ENCODE results near the gene GRM4.
"Not testable (repeated sequence)": the region's sequence is repeated elsewhere in the genome, so short reads cannot be mapped to it uniquely, and the experiment has no call there.

GRM4 gene

GRCh38 chr6:34044945-34045595 is 100.8 kb downstream of the GRM4 start:
- no peak for TF ChIP-seq GATA1 (IDR thresholded peaks at IDR 0.05; ENCODE audit: low read depth, low read length)
- TF ChIP-seq POLR2A (IDR thresholded peaks at IDR 0.05; ENCODE audit: low read length) = no peak
- DNase-seq = no peak

DNA sequence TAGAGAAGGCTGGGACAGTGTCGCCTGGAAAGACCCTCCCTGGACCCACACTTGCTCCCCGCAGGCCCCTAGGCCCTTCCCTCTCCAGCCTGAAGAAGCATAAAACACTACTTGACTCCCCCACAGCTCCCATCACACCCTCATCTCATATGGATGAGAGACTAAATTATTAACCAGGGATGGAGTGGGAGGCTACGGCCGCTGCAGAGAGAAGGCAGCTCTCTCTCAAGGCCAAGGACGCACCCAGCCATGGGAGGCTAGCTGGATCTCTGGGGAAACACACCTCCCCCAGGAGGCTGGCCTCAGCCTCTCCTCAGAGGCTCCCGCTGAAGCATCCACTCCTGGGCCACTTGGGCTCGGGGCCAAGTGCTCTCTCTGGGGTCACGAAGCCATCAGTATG is 102.5 kb downstream of the GRM4 start:
- DNase-seq = no peak
- TF ChIP-seq POLR2A (IDR thresholded peaks at IDR 0.05; ENCODE audit: low read length) (no peak), GATA1 (IDR thresholded peaks at IDR 0.05; ENCODE audit: low read depth, low read length) (no peak)

- DNase-seq = not testable (repeated sequence)
These were observed 103.9 kb downstream of the GRM4 start for GRCh38 chr6:34041998-34042397.

GRCh38 chr6:34041385-34041784 is 104.5 kb downstream of the GRM4 start:
- no peak for DNase-seq
- TF ChIP-seq POLR2A (IDR thresholded peaks at IDR 0.05; ENCODE audit: low read length) (no peak), GATA1 (IDR thresholded peaks at IDR 0.05; ENCODE audit: low read depth, low read length) (no peak)

- no peak for DNase-seq
- TF ChIP-seq POLR2A (IDR thresholded peaks at IDR 0.05; ENCODE audit: low read length) (no peak), GATA1 (IDR thresholded peaks at IDR 0.05; ENCODE audit: low read depth, low read length) (no peak)
These were observed 105.9 kb downstream of the GRM4 start for GRCh38 chr6:34039943-34040342.

- no peak for TF ChIP-seq POLR2A (IDR thresholded peaks at IDR 0.05; ENCODE audit: low read length)
- TF ChIP-seq GATA1 (IDR thresholded peaks at IDR 0.05; ENCODE audit: low read depth, low read length) = no peak
These were observed 108.7 kb downstream of the GRM4 start for GRCh38 chr6:34037151-34037550.

DNA sequence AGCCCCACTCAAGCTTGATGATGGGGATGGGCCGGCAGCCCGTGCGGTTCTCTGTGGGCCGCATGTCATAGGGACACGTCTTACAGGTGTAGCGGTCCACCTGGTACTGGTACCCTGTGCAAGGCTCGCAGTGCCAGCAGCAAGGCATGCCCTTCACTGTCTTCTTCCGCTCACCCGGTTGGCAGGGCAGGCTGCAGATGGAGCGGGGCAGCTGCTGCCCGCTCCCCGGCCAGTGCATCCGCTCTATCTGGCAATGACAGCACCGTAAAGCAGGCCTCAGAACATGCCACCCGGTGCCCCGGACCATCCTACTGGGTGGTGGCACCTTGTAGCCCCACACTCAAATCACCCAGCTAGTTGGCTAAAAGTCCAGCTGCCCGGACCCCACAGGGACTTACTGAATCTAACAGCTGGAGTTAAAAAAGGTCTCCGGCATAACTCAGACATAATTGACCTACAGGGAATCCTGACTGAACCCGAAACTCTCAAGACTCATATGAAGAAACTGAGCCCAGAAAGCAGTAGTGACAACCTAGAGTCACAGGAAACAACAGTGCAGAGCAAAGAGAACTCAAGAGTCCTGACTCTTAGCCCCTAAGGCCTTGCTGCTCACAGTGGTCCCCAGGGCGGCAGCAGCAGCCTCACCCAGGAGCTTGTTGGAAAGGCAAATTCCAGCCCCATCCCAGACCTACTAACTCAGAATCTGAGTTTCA is 109.4 kb downstream of the GRM4 start:
- TF ChIP-seq POLR2A (IDR thresholded peaks at IDR 0.05; ENCODE audit: low read length) (no peak), GATA1 (IDR thresholded peaks at IDR 0.05; ENCODE audit: low read depth, low read length) (no peak)
- no peak for DNase-seq

More at GRCh38 chr6:34037151-34037550, 108.7 kb downstream of the GRM4 start:
- DNase-seq = no peak

DNA sequence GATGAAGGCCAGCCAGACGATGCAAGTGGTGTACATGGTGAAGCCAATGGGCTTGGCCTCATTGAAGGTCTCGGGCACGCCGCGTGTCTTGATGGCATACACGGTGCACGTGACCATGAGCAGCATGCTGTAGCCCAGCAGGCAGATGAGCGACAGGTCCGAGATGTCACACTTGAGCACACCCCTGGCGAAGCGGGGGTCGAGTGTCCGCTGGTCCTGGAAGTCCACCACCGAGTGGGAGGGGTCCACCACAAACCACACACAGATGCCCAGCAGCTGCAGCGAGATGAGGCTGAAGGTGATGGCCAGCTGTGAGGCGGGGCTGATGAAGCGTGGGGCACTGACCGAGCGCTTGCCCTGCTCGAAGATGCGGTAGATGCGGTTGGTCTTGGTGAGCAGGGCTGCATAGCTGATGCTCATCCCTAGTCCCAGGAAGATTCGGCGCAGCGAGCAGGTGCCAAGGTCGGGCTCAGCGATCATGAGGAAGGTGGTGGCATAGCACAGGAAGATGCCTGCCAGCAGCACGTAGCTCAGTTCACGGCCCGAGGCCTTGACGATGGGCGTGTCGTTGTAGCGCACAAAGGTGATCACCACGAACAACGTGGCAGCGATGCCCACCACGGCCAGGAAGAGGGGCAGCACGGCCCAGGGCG is 110.1 kb downstream of the GRM4 start:
- TF ChIP-seq GATA1 (IDR thresholded peaks at IDR 0.05; ENCODE audit: low read depth, low read length) (no peak), POLR2A (IDR thresholded peaks at IDR 0.05; ENCODE audit: low read length) (no peak)
- no peak for DNase-seq

DNA sequence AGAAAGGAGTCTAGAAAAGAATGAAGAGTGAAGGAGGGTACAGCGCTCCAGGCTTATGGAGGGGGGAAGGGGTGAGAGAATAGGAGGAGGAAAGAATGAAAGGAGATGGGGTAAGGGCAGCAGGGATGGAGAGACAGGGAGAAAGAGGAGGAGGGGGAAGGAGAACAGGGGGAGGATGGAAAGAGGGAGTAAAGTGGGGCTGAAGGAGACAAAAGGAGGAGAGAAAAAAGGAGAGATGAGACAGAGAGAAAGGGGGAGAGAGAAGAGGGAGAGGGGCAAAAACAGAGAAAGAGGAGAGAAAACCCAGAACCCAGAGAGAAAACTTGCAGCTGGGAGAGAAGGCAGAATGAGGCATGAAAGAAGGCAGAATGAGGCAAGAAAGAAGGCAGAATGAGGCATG is 110.7 kb downstream of the GRM4 start:
- DNase-seq = no peak
- TF ChIP-seq POLR2A (IDR thresholded peaks at IDR 0.05; ENCODE audit: low read length) = no peak
- no peak for TF ChIP-seq GATA1 (IDR thresholded peaks at IDR 0.05; ENCODE audit: low read depth, low read length)

DNA sequence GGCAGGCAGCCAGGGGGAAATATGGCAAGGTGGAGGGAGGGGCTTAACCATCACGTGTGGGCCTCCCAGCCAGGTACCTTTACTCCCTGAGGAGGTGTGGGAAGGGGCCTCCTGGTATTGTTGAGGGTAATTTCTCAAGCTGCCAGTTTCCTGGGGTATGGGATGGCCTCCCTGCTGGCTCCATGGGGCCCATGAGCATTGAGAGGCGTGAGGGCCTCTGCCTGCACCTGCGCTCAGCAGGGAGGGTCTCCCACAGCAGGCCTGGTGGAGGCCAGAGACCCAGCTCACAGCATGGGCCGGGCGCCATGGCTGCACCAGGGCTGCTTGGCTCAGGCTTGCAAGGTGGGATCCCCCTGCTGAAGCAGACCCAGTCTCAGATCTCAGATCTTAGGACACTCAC is 113.0 kb downstream of the GRM4 start:
- no peak for TF ChIP-seq GATA1 (IDR thresholded peaks at IDR 0.05; ENCODE audit: low read depth, low read length)
- TF ChIP-seq POLR2A (IDR thresholded peaks at IDR 0.05; ENCODE audit: low read length) = no peak
- no peak for DNase-seq

DNA sequence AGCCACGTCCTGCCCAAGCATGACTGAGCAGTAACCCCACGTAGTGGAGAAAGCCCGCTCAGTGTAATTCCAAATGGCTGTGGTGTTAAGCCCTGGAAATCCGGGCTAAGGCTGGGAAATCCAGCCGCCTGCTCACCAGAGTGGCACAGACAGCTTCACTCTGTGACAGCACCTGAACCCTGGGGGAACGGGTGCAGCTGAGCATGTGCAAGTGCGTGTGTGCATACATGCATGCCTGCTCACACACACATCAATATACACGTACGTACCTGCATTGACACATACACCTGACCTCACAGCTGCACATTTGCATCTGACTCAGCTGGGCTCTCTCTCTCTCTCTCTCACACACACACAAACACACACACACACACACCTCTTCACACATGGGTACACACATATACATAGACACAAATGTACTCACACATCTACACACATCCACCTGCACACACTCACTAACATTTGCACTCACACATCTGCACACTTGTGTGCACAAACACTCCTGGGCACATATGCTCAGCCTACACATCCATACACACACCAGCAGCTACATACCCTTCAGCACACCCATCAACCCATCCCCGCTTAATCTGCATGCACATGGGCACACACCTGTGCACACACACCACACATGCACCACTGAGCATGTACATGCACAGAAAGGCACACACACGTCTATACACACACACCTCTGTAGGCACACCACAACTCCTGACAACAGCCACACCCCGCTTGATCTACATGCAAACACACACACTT is 114.1 kb downstream of the GRM4 start:
- DNase-seq = no peak
- TF ChIP-seq POLR2A (IDR thresholded peaks at IDR 0.05; ENCODE audit: low read length) (no peak), GATA1 (IDR thresholded peaks at IDR 0.05; ENCODE audit: low read depth, low read length) (no peak)

- DNase-seq = no peak
- TF ChIP-seq POLR2A (IDR thresholded peaks at IDR 0.05; ENCODE audit: low read length) = no peak
These were observed 114.9 kb downstream of the GRM4 start for GRCh38 chr6:34030831-34031624.

- TF ChIP-seq POLR2A (IDR thresholded peaks at IDR 0.05; ENCODE audit: low read length) (no peak), GATA1 (IDR thresholded peaks at IDR 0.05; ENCODE audit: low read depth, low read length) (no peak)
- no peak for DNase-seq
These were observed 116.2 kb downstream of the GRM4 start for GRCh38 chr6:34029489-34030280.
